H1 (cell line): Measurements from ENCODE around the gene SORBS1. TPM values are rescaled to one million over a fixed set of nuclear protein-coding genes. Genes with fewer than 3 reads are reported as not detected.

Experiments
- CTCF ChIA-PET: fragments of 300-600 bp; sonication (Branson Sonifier 250); formaldehyde crosslinking; loops from one replicate; lab custom pipeline; 2021; ENCODE audit not compliant: partially characterized antibody; lab: Charles Lee
- POLR2A ChIA-PET: fragments of 300-600 bp; sonication (Branson Sonifier 250); formaldehyde crosslinking; loops from one replicate; lab custom pipeline; 2021; ENCODE audit warnings: inconsistent platforms; ENCODE audit not compliant: partially characterized antibody; lab: Charles Lee
- DNase-seq, 2 experiments: peaks; one replicate each; pipeline versions ENCODE4 v3.0.0 to v3.0.0-alpha.2; 2010 to 2022; ENCODE audit warnings: low spot score in 2 of 2, low read depth in 1 of 2, mixed read lengths in 1 of 2
- FAIRE-seq: peaks from 2 replicates; lab custom pipeline; 2011; peaks lifted over from hg19 to GRCh38; lab: Jason Lieb, UNC
- H2AFZ ChIP-seq: 2 replicates; pipeline ENCODE4 v1.8.1; 2012; ENCODE audit warnings: low read length, inconsistent platforms
- H2AK5ac ChIP-seq: 2 replicates; pipeline ENCODE4 v1.6.1; 2013; ENCODE audit warnings: low read depth, low read length
- H2BK120ac ChIP-seq: replicated peaks from 2 replicates; pipeline ENCODE3; 2013; ENCODE audit warnings: low read depth, low read length, inconsistent platforms
- H2BK12ac ChIP-seq: 2 replicates; pipeline ENCODE4 v1.6.1; 2013; ENCODE audit warnings: low read depth, low read length
- H2BK15ac ChIP-seq: 2 replicates; pipeline ENCODE4 v1.6.1; 2013; ENCODE audit warnings: low read length
- H2BK20ac ChIP-seq: 2 replicates; pipeline ENCODE4 v1.6.1; 2013; ENCODE audit warnings: low read length
- H2BK5ac ChIP-seq: 2 replicates; pipeline ENCODE4 v1.6.1; 2013; ENCODE audit warnings: low read depth, low read length
- H3K14ac ChIP-seq: 2 replicates; pipeline ENCODE4 v1.6.1; 2013; ENCODE audit warnings: inconsistent platforms; ENCODE audit not compliant: insufficient read length
- H3K18ac ChIP-seq: 2 replicates; pipeline ENCODE4 v1.6.1; 2013; ENCODE audit warnings: low read length; ENCODE audit errors: extremely low read depth
- H3K23ac ChIP-seq: 2 replicates; pipeline ENCODE4 v1.6.1; 2013; ENCODE audit warnings: inconsistent platforms; ENCODE audit not compliant: insufficient read length
- H3K23me2 ChIP-seq: 2 replicates; pipeline ENCODE4 v1.6.1; 2013; ENCODE audit warnings: low read depth, low read length
- H3K27ac ChIP-seq: 2 replicates; pipeline ENCODE4 v1.6.1; 2011; ENCODE audit warnings: low read depth, low read length, inconsistent platforms
- H3K27me3 ChIP-seq, 4 experiments: replicated peaks in 1 of 4; 1 replicate in 1 of 4; 2 replicates in 3 of 4; pipeline versions ENCODE4 v1.6.1 to v1.8.1; 2011 to 2013; ENCODE audit warnings: low read length in 3 of 4, mild to moderate bottlenecking in 3 of 4, inconsistent platforms in 2 of 4, mixed read lengths in 2 of 4, moderate library complexity in 1 of 4; ENCODE audit not compliant: control insufficient read depth in 3 of 4, insufficient read depth in 3 of 4; ENCODE audit errors: extremely low read depth in 1 of 4
- H3K36me3 ChIP-seq, 4 experiments: 2 replicates each; pipeline versions ENCODE4 v1.6.1 to v1.8.1; 2011 to 2013; ENCODE audit warnings: mild to moderate bottlenecking in 4 of 4, low read length in 3 of 4, moderate library complexity in 2 of 4, control low read depth in 1 of 4, inconsistent platforms in 1 of 4; ENCODE audit not compliant: insufficient read depth in 4 of 4, control insufficient read depth in 2 of 4
- H3K4ac ChIP-seq: replicated peaks from 2 replicates; pipeline ENCODE3; 2013; ENCODE audit warnings: low read length, low read depth, mixed read lengths, inconsistent platforms; ENCODE audit not compliant: insufficient read length
- H3K4me1 ChIP-seq, 4 experiments: replicated peaks in 1 of 4; 1 replicate in 1 of 4; 2 replicates in 3 of 4; pipeline versions ENCODE4 v1.6.1 to v1.8.1; 2011 to 2013; ENCODE audit warnings: low read length in 3 of 4, inconsistent platforms in 2 of 4, mixed read lengths in 1 of 4; ENCODE audit not compliant: insufficient read depth in 4 of 4, control insufficient read depth in 3 of 4
- H3K4me2 ChIP-seq, 2 experiments: 2 replicates each; pipeline versions ENCODE4 v1.6.1 to v1.8.1; 2011 to 2013; ENCODE audit warnings: low read depth in 2 of 2, low read length in 2 of 2, control low read depth in 1 of 2, inconsistent platforms in 1 of 2, mild to moderate bottlenecking in 1 of 2; ENCODE audit not compliant: insufficient read depth in 1 of 2
- H3K4me3 ChIP-seq, 4 experiments: fragments of 200-600, 300-600 bp in 1 of 4; sonication (generic), shearing (Covaris generic), sonication (Bioruptor Twin) in 1 of 4; 2 replicates each; pipeline versions ENCODE4 v1.5.1 to v1.8.1; 2011 to 2016; ENCODE audit warnings: low read length in 4 of 4, low read depth in 3 of 4, control low read depth in 2 of 4, inconsistent platforms in 2 of 4, mild to moderate bottlenecking in 2 of 4, mixed read lengths in 1 of 4, moderate library complexity in 1 of 4; ENCODE audit not compliant: insufficient read depth in 2 of 4; ENCODE audit errors: extremely low read depth in 1 of 4
- H3K56ac ChIP-seq: replicated peaks from 2 replicates; pipeline ENCODE3; 2013; ENCODE audit warnings: low read depth, mild to moderate bottlenecking, mixed read lengths, low read length, inconsistent platforms; ENCODE audit not compliant: insufficient read length
- H3K79me1 ChIP-seq: 2 replicates; pipeline ENCODE4 v1.6.1; 2013; ENCODE audit warnings: low read depth, low read length, control low read depth
- H3K79me2 ChIP-seq, 2 experiments: 2 replicates each; pipeline versions ENCODE4 v1.6.1 to v1.8.1; 2012 to 2013; ENCODE audit warnings: low read length in 2 of 2, mild to moderate bottlenecking in 2 of 2, inconsistent platforms in 1 of 2; ENCODE audit not compliant: insufficient read depth in 2 of 2, control insufficient read depth in 1 of 2
- H3K9ac ChIP-seq, 4 experiments: replicated peaks in 1 of 4; 1 replicate in 1 of 4; 2 replicates in 3 of 4; pipeline versions ENCODE4 v1.6.1 to v1.8.1; 2011 to 2013; ENCODE audit warnings: low read depth in 3 of 4, low read length in 3 of 4, control low read depth in 2 of 4, mild to moderate bottlenecking in 2 of 4, moderate library complexity in 2 of 4, inconsistent platforms in 1 of 4; ENCODE audit errors: extremely low read depth in 1 of 4
- H3K9me3 ChIP-seq, 2 experiments: 2 replicates each; pipeline versions ENCODE4 v1.6.1 to v1.8.1; 2012 to 2013; ENCODE audit warnings: mild to moderate bottlenecking in 2 of 2, moderate library complexity in 2 of 2, control low read depth in 1 of 2, inconsistent platforms in 1 of 2, low read depth in 1 of 2, low read length in 1 of 2, mixed read lengths in 1 of 2; ENCODE audit not compliant: insufficient read depth in 2 of 2
- H4K20me1 ChIP-seq, 2 experiments: replicated peaks in 1 of 2; 2 replicates each; pipeline versions ENCODE3 to v1.8.1; 2011 to 2013; ENCODE audit warnings: inconsistent platforms in 2 of 2, low read length in 2 of 2, mild to moderate bottlenecking in 1 of 2; ENCODE audit not compliant: insufficient read depth in 2 of 2, control insufficient read depth in 1 of 2
- H4K5ac ChIP-seq: 2 replicates; pipeline ENCODE4 v1.6.1; 2013; ENCODE audit warnings: low read length, low read depth, mixed read lengths, inconsistent platforms; ENCODE audit not compliant: insufficient read length
- H4K8ac ChIP-seq: 2 replicates; pipeline ENCODE4 v1.8.0; 2013; ENCODE audit warnings: mild to moderate bottlenecking, moderate library complexity, low read length, inconsistent platforms; ENCODE audit not compliant: insufficient read depth; ENCODE audit errors: extremely low read depth
- H4K91ac ChIP-seq: replicated peaks from 2 replicates; pipeline ENCODE3; 2013; ENCODE audit warnings: low read length, mixed read lengths, inconsistent platforms; ENCODE audit not compliant: insufficient read length
- HDAC2 ChIP-seq, 2 experiments: fragments of 300-600 bp in 1 of 2; sonication (generic) in 1 of 2; IDR thresholded peaks; 2 replicates each; pipeline ENCODE4 v1.6.1; 2011 to 2012; ENCODE audit warnings: low read depth in 2 of 2, low read length in 2 of 2, mild to moderate bottlenecking in 2 of 2, moderate library complexity in 2 of 2, borderline replicate concordance in 1 of 2, inconsistent platforms in 1 of 2
- RAD21 ChIP-seq, 2 experiments: IDR thresholded peaks in 1 of 2; conservative IDR thresholded peaks in 1 of 2; 2 replicates each; pipeline ENCODE4 v1.6.1; 2011; ENCODE audit warnings: low read depth in 2 of 2, low read length in 2 of 2, improper control_type of control experiment in 1 of 2, inconsistent platforms in 1 of 2, mild to moderate bottlenecking in 1 of 2, moderate library complexity in 1 of 2
- RNF2 ChIP-seq: fragments of 200-900, 300-1000 bp; sonication (generic); IDR thresholded peaks from 2 replicates; pipeline ENCODE4 v1.7.1; 2016; ENCODE audit warnings: borderline replicate concordance, low read depth, mild to moderate bottlenecking, antibody characterized with exemption, low read length; ENCODE audit not compliant: poor library complexity, severe bottlenecking; ENCODE audit errors: missing control alignments
- WGBS, 2 experiments: shearing (Covaris generic) in 1 of 2; methylation state at CpG; one replicate each; pipeline versions ENCODE4 v1.1.6 to v1.1.7; 2013 to 2015; ENCODE audit warnings: low lambda C conversion rate in 2 of 2, mixed read lengths in 2 of 2, inconsistent platforms in 1 of 2, low coverage in 1 of 2, missing lambda C conversion rate in 1 of 2; ENCODE audit not compliant: insufficient replicate concordance in 2 of 2, insufficient coverage in 1 of 2, insufficient read length in 1 of 2; ENCODE audit errors: extremely low coverage in 1 of 2, missing lambda C conversion rate in 1 of 2; 5-methylcytosine and 5-hydroxymethylcytosine counted together
- polyA plus RNA-seq, 7 experiments: library from polyadenylated mRNA; depleted of rRNA in 3 of 7; stranded (reverse) in 5 of 7; unstranded in 2 of 7; fragments of >200 nt in 5 of 7; fragments of 200-250 nt in 2 of 7; gene quantifications; 1 replicate in 5 of 7; 2 replicates in 1 of 7; 4 replicates in 1 of 7; pipeline versions ENCODE4 v1.2.1 to v1.2.3, GENCODE V29; 2011 to 2013; ENCODE audit warnings: missing spikeins in 2 of 7, mixed read lengths in 2 of 7
- total RNA-seq: library from RNA; stranded (reverse); fragmentation: NEBNext Ultra II Directional; extraction: Animal tissue kit (Norgen Biotek cat#: 25700); gene quantifications from 2 replicates; pipeline ENCODE4 v1.2.1, GENCODE V29; 2021

Gene SORBS1
- total and polyA plus RNA-seq, 2 of the 8 experiments (the other 6 are each of a cell fraction or from before 2014, with no cell fraction given) = 16.0 to 35.0 TPM

GRCh38 chr10:95403700-95404461 is 157.3 kb downstream of the SORBS1 start:
- FAIRE-seq = no peak
- no peaks in the 10 kb centered on the region for H3K79me2 ChIP-seq
- H2BK20ac ChIP-seq = no peak overlapping the region
- H2AK5ac ChIP-seq = 0 out of 2 replicates have a peak overlapping the region, but pooled peaks have one; percentile 8
- no peaks in the 10 kb centered on the region for H3K9me3 ChIP-seq
- ChIA-PET CTCF (interaction anchor here (0.6 to 6.6 kb wide), 14 partner anchors 10 to 268 kb away, joined by 3 to 47 read pairs (median 4); partner anchors contain the start of gene SORBS1), POLR2A (no interaction called here)
- H2BK12ac ChIP-seq = no peak overlapping the region
- H3K56ac ChIP-seq = no peak overlapping the region
- H2BK15ac ChIP-seq = no peak overlapping the region
- peaks cover 0 to 11% (median 7%) of the 10 kb centered on the region in 4 experiments; a peak in 4 of 8 replicates for H3K36me3 ChIP-seq
- H3K27ac ChIP-seq = no peak overlapping the region
- H4K8ac ChIP-seq = no peak overlapping the region
- no peak overlapping the region for H2BK5ac ChIP-seq
- no peak overlapping the region for H3K4ac ChIP-seq
- H3K4me3 ChIP-seq = no peak overlapping the region
- no peaks in the 10 kb centered on the region for H3K27me3 ChIP-seq
- no peak overlapping the region for H2AFZ ChIP-seq
- no peak overlapping the region for H3K4me2 ChIP-seq
- H4K91ac ChIP-seq = peak overlapping the region; percentile 25
- no peak overlapping the region for H3K18ac ChIP-seq
- peaks cover 0 to 1% of the 10 kb centered on the region in 2 experiments for H4K20me1 ChIP-seq
- no peak overlapping the region for H2BK120ac ChIP-seq
- 87% methylated on average over 8 of the region's 8 CpGs; no CpG with 5 or more reads in 1 of the 2 experiments for WGBS, 2 experiments
- no peak for DNase-seq
- no peaks in the 10 kb centered on the region for H3K79me1 ChIP-seq
- H3K23ac ChIP-seq = no peak overlapping the region
- H3K14ac ChIP-seq = no peak overlapping the region
- H3K4me1 ChIP-seq = peaks cover under 1 to 4% (median 3%) of the 10 kb centered on the region in 4 experiments; a peak in 4 of 7 replicates
- no peak overlapping the region for H4K5ac ChIP-seq
- TF ChIP-seq RAD21 (IDR thresholded peaks at IDR 0.05 in 1 of 2, conservative IDR thresholded peaks at IDR 0.05 in 1 of 2; ENCODE audit: low read depth in 2 of 2, low read length in 2 of 2) (peak in 1 of 2 experiments; percentile 19; a peak in 1 of 4 replicates), RNF2 (no peak), HDAC2 (IDR thresholded peaks at IDR 0.05; ENCODE audit: borderline replicate concordance in 1 of 2, low read depth in 2 of 2, low read length in 2 of 2) (no peak)
- H3K23me2 ChIP-seq = no peaks in the 10 kb centered on the region
- no peak overlapping the region for H3K9ac ChIP-seq
